Hepatic stellate cell (primary cell): ENCODE data around the gene RFNG.
"Not testable (repeated sequence)": the region's sequence is repeated elsewhere in the genome, so short reads cannot be mapped to it uniquely, and the experiment has no call there.

Experiments used
- DNase-seq: peaks from one replicate; pipeline ENCODE4 v3.0.0; 2011; ENCODE audit warnings: low spot score

The RFNG gene

GRCh38 chr17:82042649-82043048 is 9.0 kb downstream of the RFNG start:
- DNase-seq, result no peak

GRCh38 chr17:82041144-82041814 is 10.3 kb downstream of the RFNG start:
- DNase-seq, result no peak

GRCh38 chr17:82039695-82040299 is 11.8 kb downstream of the RFNG start:
- DNase-seq, result no peak

- not testable (repeated sequence) for DNase-seq
Measured at GRCh38 chr17:82038796-82039409, 12.7 kb downstream of the RFNG start.

- DNase-seq, result no peak
Measured at GRCh38 chr17:82037889-82038195, 13.8 kb downstream of the RFNG start.

- DNase-seq, result peak; percentile 99
Measured at GRCh38 chr17:82037092-82037888, 14.3 kb downstream of the RFNG start, which contains the start of gene DCXR. Gene DCXR, minus strand, starts transcription at chr17:82037697. Its CDS starts 15 bp downstream, at chr17:82037682.

- DNase-seq, result no peak
Measured at GRCh38 chr17:82036634-82037091, 14.9 kb downstream of the RFNG start.

GRCh38 chr17:82035956-82036633 is 15.5 kb downstream of the RFNG start:
- DNase-seq, result no peak

GRCh38 chr17:82035488-82035887 is 16.1 kb downstream of the RFNG start:
- no peak for DNase-seq

GRCh38 chr17:82034371-82035011 is 17.1 kb downstream of the RFNG start:
- no peak for DNase-seq

GRCh38 chr17:82033359-82034085 is 18.1 kb downstream of the RFNG start:
- DNase-seq, result no peak

- DNase-seq, result no peak
Measured at GRCh38 chr17:82031885-82032627, 19.6 kb downstream of the RFNG start.

- peak; percentile 68 for DNase-seq
Measured at GRCh38 chr17:82031303-82031884, 20.2 kb downstream of the RFNG start, which contains the start of gene RAC3. Gene RAC3, plus strand, starts transcription at chr17:82031678. Its CDS starts 84 bp downstream, at chr17:82031762.

GRCh38 chr17:82030470-82031302 is 20.9 kb downstream of the RFNG start:
- peak; percentile 91 for DNase-seq

GRCh38 chr17:82029990-82030469 is 21.6 kb downstream of the RFNG start:
- DNase-seq, result no peak

GRCh38 chr17:82029391-82029790 is 22.2 kb downstream of the RFNG start:
- DNase-seq, result no peak

GRCh38 chr17:82028966-82029365 is 22.6 kb downstream of the RFNG start:
- DNase-seq, result no peak

- DNase-seq, result no peak
Measured at GRCh38 chr17:82028246-82028645, 23.4 kb downstream of the RFNG start.
